DMS153 treated with DMSO at 0.1 percent for 48 hours (cell line): ENCODE measurements around the gene FAM186B.
"Not testable (repeated sequence)": the region's sequence is repeated elsewhere in the genome, so short reads cannot be mapped to it uniquely, and the experiment has no call there.

Experiments
- DNase-seq: peaks from one replicate; lab custom pipeline; 2025; ENCODE audit not compliant: unreplicated experiment; lab: John Stamatoyannopoulos, UW

The FAM186B gene

GRCh38 chr12:49605539-49605938 is at the start of gene FAM186B:
Gene FAM186B, minus strand, starts transcription at chr12:49605639. Its CDS starts 162 bp downstream, at chr12:49605477.
- not testable (repeated sequence) for DNase-seq

GRCh38 chr12:49654715-49655114 is 49.3 kb upstream of the FAM186B start:
- DNase-seq = no peak

DNA sequence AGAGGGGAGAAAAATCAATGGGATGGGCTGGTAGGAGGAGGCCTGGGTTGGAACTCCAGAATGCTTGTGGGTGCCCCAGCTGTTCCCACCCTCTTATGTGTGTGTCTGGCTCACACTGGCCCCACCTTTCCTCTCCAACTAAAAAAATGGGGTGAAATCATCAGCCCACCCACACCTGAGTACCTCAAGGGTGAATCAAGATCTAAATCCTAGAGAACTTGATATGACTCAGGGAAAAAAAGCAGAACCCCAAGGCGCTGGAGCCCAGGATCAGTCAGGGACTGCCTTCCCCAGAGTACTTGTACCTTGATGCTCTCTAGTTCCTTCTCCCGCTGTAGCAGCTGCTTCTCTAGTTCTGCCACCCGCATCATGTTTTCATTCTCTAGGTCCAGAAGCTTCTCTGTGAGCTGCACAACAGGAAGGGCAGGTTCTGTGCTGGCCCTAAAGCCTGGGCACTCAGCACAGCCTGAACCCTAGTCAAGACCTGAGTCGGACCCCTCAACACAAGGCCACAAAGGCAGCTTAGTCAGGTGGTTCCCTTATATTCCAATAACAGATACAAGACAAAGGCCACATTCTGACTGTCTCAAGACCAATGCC is 47.6 kb upstream of the FAM186B start:
- DNase-seq = no peak

DNA sequence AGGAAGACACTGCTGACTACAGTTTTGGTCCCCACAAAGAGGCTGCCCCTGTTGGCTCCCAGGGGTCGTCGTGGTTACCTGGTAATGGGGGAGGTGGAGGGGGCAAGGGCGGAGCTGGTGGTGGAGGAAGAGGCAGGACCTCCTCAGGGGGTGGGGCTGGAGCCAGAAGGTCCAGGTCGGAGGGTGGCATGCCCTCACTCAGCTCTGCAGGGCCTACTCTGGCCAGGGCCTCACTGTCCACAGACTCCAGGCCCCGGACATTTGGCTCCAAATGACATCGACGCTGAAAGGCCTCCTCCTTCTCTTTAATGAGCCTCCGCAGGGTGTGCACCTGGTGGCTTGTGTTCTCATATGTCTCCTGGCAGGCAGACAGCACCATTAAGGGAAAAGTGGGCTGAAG is 46.4 kb upstream of the FAM186B start:
- DNase-seq = no peak

- no peak for DNase-seq
Measured at GRCh38 chr12:49649892-49650291, 44.5 kb upstream of the FAM186B start.

- no peak for DNase-seq
Measured at GRCh38 chr12:49649445-49649844, 44.0 kb upstream of the FAM186B start.

GRCh38 chr12:49648712-49649003 is 43.2 kb upstream of the FAM186B start:
- DNase-seq = no peak

GRCh38 chr12:49647827-49648711 is 42.6 kb upstream of the FAM186B start:
- DNase-seq = no peak

- no peak for DNase-seq
Measured at GRCh38 chr12:49646871-49647654, 41.6 kb upstream of the FAM186B start.

GRCh38 chr12:49646331-49646830 is 40.9 kb upstream of the FAM186B start:
- DNase-seq = no peak

- DNase-seq = no peak
Measured at GRCh38 chr12:49645146-49646039, 40.0 kb upstream of the FAM186B start.

DNA sequence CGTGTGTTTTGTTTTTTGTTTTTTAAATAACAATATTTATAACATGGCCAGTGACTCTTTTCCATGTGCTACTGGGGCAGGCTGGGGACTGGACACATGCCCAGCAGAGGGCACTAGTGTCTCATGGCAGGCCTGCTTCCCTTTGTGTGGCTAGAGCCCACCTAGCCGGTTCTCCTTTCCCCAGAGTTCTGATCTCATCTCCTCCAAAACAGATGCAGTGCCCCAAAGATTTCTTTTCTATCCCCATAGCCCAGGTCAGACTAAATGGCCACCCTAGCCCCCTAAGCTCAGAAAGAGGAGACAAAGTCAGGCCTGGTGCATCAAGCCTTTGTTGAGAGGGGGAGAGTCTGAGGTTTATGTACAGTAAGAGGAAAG is 39.2 kb upstream of the FAM186B start:
- peak; percentile 63 for DNase-seq

DNA sequence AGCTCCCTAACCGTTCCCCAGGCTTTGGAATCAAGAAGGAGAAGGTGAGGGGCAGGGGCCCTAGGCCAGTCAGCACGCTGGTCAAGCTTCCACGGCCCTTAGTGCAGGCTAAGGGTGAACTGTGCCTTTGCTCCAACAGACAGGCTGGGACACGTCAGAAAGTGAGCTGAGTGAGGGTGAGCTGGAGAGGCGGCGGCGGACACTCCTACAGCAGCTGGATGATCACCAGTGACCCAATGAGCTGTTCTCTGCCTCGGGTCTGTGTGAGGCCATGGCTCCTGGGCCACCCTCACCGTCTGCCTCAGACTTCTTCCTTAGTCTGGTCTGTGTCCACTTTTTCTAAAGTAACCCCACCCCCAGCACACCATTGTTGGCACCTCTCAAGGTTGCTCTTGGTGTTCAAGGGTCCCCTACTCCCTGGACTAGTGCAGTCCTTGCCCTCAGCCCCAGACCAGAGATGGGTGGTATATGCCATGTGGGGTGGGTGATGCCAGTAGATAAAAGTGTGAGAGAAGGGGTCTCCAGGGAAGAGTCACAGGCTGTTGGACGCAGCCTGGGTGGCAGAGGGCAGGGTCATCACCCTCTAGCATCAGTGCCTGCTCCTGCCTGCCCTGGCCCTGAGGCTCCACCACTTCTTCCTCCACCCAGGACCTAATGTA is 38.7 kb upstream of the FAM186B start:
- DNase-seq = no peak

DNA sequence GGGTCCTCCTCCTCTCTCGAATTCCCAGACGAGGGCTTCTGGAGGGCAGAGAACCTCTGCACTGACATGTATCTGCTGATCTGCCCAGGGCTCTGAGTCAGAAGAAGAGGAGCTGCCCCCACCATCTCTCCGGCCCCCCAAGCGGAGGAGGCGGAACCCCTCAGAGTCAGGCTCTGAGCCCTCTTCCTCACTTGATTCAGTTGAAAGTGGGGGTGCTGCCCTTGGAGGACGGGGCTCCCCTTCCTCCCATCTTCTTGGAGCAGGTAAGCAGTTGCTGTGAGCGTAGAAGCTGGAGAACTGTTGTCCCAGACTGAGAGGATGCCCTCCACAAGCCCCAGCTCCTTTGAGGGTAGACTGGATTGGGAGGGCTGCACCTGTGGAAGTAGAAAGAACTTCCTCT is 37.7 kb upstream of the FAM186B start:
- DNase-seq = no peak

DNA sequence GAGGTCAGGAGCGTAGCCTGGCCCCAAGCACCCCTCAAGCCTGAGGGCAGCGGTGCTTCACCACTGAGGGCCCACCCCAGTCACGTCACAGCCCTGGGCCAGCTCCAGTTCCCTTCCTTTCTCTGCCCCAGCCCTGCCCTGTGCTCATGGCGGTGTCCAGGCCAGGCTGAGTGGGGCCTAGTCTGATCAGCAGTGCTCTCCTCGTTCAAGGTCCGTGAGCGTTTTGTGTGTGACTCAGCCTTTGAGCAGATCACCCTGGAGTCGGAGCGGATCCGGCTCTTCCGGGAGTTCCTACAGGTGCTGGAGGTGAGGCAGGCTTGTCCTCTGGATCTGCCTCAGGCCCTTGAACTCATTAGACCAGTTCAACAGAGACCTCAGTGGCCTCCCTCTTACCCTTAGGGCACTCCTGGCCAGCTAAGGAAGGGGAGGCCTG is 36.9 kb upstream of the FAM186B start:
- DNase-seq = no peak

DNA sequence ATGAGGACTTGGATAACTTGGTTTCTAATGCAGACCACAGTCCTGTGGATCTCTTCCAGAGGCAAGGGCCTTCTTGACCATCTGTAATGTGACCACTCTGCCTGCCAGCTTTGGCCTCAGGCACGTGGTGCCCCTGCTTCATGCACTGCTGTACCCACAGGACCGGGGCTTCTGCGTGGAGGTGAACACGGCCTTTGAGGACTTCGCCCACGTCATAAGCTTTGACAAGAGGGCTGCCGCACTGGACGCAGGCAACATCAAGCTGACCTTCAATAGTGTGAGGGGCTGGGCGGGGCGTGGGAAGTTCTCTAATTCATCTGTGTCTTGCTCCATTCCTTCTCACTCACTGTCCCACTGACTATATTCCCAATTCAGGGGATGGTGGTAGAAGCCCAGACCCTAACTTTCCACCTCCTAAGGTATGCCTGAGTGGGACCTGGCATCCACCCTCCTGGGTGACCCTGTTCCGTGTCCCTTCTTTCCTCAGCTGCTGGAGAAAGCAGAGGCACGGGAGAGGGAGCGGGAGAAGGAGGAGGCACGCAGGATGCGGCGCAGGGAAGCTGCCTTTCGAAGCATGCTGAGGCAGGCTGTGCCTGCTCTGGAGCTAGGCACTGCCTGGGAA is 36.4 kb upstream of the FAM186B start:
- no peak for DNase-seq

DNA sequence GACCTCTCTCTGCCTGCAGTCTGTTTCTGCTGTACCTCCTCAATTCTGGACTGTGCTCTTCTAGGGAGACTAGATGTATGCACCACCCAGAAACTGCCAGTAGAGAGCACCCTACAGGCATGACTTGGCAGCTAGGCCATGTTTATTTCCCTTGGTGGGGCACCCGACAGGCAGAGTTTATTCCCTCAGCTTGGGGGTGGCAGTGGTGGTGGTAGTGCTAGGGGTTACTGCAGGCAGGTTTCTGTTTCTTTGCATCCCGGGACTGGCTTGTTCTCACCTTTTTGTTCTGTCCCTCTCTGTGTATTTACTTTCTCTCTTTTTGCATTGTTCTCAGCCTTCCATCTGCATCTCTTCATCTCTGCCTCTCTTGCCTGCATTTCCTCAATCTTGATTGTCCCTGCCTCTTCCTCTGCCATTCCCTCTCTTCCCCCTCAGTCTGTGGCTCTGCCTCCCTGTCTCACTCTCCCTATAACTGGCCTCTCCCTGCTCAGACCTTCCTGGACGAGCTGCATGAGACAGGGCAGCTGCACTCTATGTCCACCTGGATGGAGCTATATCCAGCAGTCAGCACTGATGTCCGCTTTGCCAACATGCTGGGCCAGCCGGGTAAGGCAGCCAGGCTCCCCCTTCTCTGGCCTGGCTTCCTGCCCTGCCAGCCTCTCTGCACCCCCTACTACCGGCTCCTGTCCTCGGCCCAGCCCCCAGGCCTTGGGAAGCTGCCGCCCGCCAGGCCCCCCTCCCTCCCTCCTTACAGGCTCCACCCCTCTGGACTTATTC is 31.7 kb upstream of the FAM186B start:
- DNase-seq = peak; percentile 57

- no peak for DNase-seq
Measured at GRCh38 chr12:49636574-49636973, 31.1 kb upstream of the FAM186B start.

- no peak for DNase-seq
Measured at GRCh38 chr12:49635656-49636055, 30.2 kb upstream of the FAM186B start.
